ENCODE data around the gene DNAH17. TPM values are rescaled to one million over a fixed set of nuclear protein-coding genes. Genes with fewer than 3 reads are reported as not detected.

The DNAH17 gene
- total and polyA plus RNA-seq, 2 of the 13 experiments (the other 11 are each of a cell fraction or from before 2014, with no cell fraction given) = 0.86 to 1.6 TPM

DNA sequence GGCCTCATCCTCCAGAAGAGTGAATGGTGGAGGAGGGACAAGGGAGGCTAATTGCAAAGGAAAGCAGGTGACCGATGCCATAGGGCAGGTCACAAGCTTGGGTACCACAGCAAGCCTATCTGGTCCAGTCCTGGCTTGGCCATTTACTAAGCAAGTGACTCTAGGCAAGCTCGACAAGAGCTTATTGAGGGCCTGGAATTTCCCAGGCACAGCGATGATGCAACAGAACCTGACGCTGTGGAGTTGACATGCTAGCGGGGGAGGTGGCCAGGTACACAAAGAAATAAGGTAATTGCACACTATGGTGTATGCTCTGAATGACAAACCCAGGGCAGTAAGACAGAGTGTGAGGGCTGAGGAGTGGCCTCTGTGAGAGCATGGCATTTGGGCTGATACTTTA lies 100.2 kb downstream of the DNAH17 start (continued):
- TF ChIP-seq, protein P1, sequence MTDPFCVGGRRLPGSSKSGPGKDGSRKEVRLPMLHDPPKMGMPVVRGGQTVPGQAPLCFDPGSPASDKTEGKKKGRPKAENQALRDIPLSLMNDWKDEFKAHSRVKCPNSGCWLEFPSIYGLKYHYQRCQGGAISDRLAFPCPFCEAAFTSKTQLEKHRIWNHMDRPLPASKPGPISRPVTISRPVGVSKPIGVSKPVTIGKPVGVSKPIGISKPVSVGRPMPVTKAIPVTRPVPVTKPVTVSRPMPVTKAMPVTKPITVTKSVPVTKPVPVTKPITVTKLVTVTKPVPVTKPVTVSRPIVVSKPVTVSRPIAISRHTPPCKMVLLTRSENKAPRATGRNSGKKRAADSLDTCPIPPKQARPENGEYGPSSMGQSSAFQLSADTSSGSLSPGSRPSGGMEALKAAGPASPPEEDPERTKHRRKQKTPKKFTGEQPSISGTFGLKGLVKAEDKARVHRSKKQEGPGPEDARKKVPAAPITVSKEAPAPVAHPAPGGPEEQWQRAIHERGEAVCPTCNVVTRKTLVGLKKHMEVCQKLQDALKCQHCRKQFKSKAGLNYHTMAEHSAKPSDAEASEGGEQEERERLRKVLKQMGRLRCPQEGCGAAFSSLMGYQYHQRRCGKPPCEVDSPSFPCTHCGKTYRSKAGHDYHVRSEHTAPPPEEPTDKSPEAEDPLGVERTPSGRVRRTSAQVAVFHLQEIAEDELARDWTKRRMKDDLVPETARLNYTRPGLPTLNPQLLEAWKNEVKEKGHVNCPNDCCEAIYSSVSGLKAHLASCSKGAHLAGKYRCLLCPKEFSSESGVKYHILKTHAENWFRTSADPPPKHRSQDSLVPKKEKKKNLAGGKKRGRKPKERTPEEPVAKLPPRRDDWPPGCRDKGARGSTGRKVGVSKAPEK (CRISPR knock-in tag; IDR thresholded peaks at IDR 0.05; ENCODE audit: borderline replicate concordance) = no peak
- no peak for TF ChIP-seq NFIC (IDR thresholded peaks at IDR 0.05; ENCODE audit: low read length)
- no peak for TF ChIP-seq BORCS8-MEF2B (CRISPR knock-in tag; IDR thresholded peaks at IDR 0.05)
- no peak for TF ChIP-seq ZNF484 (CRISPR knock-in tag; IDR thresholded peaks at IDR 0.05; ENCODE audit: borderline replicate concordance, low read depth)
- TF ChIP-seq RERE (CRISPR knock-in tag; IDR thresholded peaks at IDR 0.05; ENCODE audit: low read depth) = no peak
- no peak for TF ChIP-seq CHD2 (IDR thresholded peaks at IDR 0.05; ENCODE audit: low read depth, low read length)
- TF ChIP-seq TGIF2 (CRISPR knock-in tag; IDR thresholded peaks at IDR 0.05) = peak; percentile 60; the same call in 1 of the 2 replicates
- TF ChIP-seq, protein P2, sequence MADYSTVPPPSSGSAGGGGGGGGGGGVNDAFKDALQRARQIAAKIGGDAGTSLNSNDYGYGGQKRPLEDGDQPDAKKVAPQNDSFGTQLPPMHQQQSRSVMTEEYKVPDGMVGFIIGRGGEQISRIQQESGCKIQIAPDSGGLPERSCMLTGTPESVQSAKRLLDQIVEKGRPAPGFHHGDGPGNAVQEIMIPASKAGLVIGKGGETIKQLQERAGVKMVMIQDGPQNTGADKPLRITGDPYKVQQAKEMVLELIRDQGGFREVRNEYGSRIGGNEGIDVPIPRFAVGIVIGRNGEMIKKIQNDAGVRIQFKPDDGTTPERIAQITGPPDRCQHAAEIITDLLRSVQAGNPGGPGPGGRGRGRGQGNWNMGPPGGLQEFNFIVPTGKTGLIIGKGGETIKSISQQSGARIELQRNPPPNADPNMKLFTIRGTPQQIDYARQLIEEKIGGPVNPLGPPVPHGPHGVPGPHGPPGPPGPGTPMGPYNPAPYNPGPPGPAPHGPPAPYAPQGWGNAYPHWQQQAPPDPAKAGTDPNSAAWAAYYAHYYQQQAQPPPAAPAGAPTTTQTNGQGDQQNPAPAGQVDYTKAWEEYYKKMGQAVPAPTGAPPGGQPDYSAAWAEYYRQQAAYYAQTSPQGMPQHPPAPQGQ (CRISPR knock-in tag; IDR thresholded peaks at IDR 0.05; ENCODE audit: borderline replicate concordance) = no peak
- TF ChIP-seq NFYB (CRISPR knock-in tag; IDR thresholded peaks at IDR 0.05) = no peak
- no peak for TF ChIP-seq ONECUT2 (CRISPR knock-in tag; IDR thresholded peaks at IDR 0.05)
- no peak for TF ChIP-seq PAWR (CRISPR knock-in tag; IDR thresholded peaks at IDR 0.05; ENCODE audit: borderline replicate concordance)
- TF ChIP-seq ZNF33B (CRISPR knock-in tag; IDR thresholded peaks at IDR 0.05) = no peak
- no peak for TF ChIP-seq SP140L (CRISPR knock-in tag; IDR thresholded peaks at IDR 0.05; ENCODE audit: borderline replicate concordance)
- no peak for TF ChIP-seq CCDC6 (CRISPR knock-in tag; IDR thresholded peaks at IDR 0.05)
- TF ChIP-seq ZNF18 (CRISPR knock-in tag; IDR thresholded peaks at IDR 0.05; ENCODE audit: insufficient replicate concordance) = no peak
- TF ChIP-seq KDM1A (CRISPR knock-in tag; IDR thresholded peaks at IDR 0.05) = no peak
- no peak for TF ChIP-seq MAFG (CRISPR knock-in tag; IDR thresholded peaks at IDR 0.05)
- TF ChIP-seq ZNF747 (CRISPR knock-in tag; IDR thresholded peaks at IDR 0.05; ENCODE audit: borderline replicate concordance) = no peak
- TF ChIP-seq MED8 (CRISPR knock-in tag; IDR thresholded peaks at IDR 0.05; ENCODE audit: insufficient replicate concordance) = no peak

Data from HepG2 (cell line).